ENCODE data around the gene VPS13A. TPM values are rescaled to one million over a fixed set of nuclear protein-coding genes. Genes with fewer than 3 reads are reported as not detected.

VPS13A gene
- total RNA-seq, 1 donor from 2014 or later: 66.8 TPM

DNA sequence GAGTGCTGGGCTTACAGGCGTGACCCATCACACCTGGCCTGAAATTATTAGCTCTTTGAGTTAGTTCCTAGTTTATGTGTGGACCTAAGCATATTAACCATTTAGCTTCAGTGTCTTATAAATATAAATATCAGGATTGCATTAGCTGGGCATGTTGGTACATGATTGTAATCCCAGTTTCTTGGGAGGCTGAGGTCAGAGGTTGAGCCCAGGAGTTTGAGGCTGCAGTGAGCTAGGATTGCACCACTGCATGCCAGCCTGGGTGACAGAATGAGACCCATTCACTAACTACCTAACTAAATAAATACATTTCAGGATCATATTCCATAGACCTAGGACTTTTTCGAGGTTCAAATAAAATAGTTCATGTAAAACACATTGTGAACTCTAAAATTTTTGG lies 129.8 kb downstream of the VPS13A start:
- H3K4me1 ChIP-seq: no peaks in the 10 kb centered on the region
- no peak overlapping the region for H3K27ac ChIP-seq
- Mint-ChIP-seq H3K27ac (no peak overlapping the region), H3K4me3 (no peak overlapping the region), H3K4me1 (no peaks in the 10 kb centered on the region), H3K9me3 (peaks cover 2% of the 10 kb centered on the region), H3K27me3 (ENCODE audit: insufficient read depth, low read depth) (no peaks in the 10 kb centered on the region), H3K36me3 (peaks cover 16% of the 10 kb centered on the region)
- no peaks in the 10 kb centered on the region for H3K27me3 ChIP-seq
- H3K4me2 ChIP-seq: no peak overlapping the region
- no peak for DNase-seq (ENCODE audit: low spot score)
- H3K36me3 ChIP-seq: no peaks in the 10 kb centered on the region
- no peak overlapping the region for H2AFZ ChIP-seq (replicated peaks)
- no peaks in the 10 kb centered on the region for H4K20me1 ChIP-seq (ENCODE audit: low read depth)
- H3F3A ChIP-seq (ENCODE audit: low read depth): no peaks in the 10 kb centered on the region
- H3K4me3 ChIP-seq: no peak overlapping the region
- no peak overlapping the region for H3K9ac ChIP-seq
- no peaks in the 10 kb centered on the region for H3K79me2 ChIP-seq (ENCODE audit: low read depth)
- no peaks in the 10 kb centered on the region for H3K9me3 ChIP-seq (ENCODE audit: low read depth)
- no peak for TF ChIP-seq EZH2 (IDR thresholded peaks at IDR 0.05)
- no peak for TF ChIP-seq EZH2phosphoT487 (IDR thresholded peaks at IDR 0.05)
- TF ChIP-seq CTCF (IDR thresholded peaks at IDR 0.05): no peak

DNA sequence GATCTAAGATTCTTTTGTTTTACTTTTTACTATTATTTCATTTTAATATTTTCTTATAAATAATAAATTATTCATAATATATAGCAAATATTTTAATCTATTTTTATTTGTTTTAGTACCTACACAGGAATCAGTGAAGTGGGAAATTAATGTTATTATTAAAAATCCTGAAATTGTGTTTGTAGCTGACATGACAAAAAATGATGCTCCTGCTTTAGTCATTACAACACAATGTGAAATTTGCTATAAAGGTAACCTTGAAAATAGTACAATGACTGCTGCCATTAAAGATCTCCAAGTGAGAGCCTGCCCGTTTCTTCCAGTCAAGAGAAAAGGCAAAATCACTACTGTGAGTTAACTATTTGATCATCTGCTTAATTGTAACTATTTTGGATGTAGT lies 138.7 kb downstream of the VPS13A start:
- H3K36me3 ChIP-seq: no peaks in the 10 kb centered on the region
- DNase-seq (ENCODE audit: low spot score): no peak
- TF ChIP-seq EZH2phosphoT487 (IDR thresholded peaks at IDR 0.05) (no peak), EZH2 (IDR thresholded peaks at IDR 0.05) (no peak), CTCF (IDR thresholded peaks at IDR 0.05) (no peak)
- Mint-ChIP-seq H3K4me3 (no peak overlapping the region), H3K9me3 (peaks cover 2% of the 10 kb centered on the region), H3K27ac (no peak overlapping the region), H3K4me1 (no peaks in the 10 kb centered on the region), H3K27me3 (ENCODE audit: insufficient read depth, low read depth) (no peaks in the 10 kb centered on the region), H3K36me3 (peaks cover 15% of the 10 kb centered on the region)
- H3F3A ChIP-seq (ENCODE audit: low read depth): no peaks in the 10 kb centered on the region
- H3K9me3 ChIP-seq (ENCODE audit: low read depth): no peaks in the 10 kb centered on the region
- no peaks in the 10 kb centered on the region for H3K4me1 ChIP-seq
- H3K4me2 ChIP-seq: no peak overlapping the region
- H4K20me1 ChIP-seq (ENCODE audit: low read depth): no peaks in the 10 kb centered on the region
- no peak overlapping the region for H3K9ac ChIP-seq
- H3K79me2 ChIP-seq (ENCODE audit: low read depth): no peaks in the 10 kb centered on the region
- no peak overlapping the region for H3K27ac ChIP-seq
- H3K4me3 ChIP-seq: no peak overlapping the region
- H2AFZ ChIP-seq (replicated peaks): no peak overlapping the region
- H3K27me3 ChIP-seq: no peaks in the 10 kb centered on the region

GRCh38 chr9:77325058-77325457 lies 147.7 kb downstream of the VPS13A start:
- TF ChIP-seq CTCF (IDR thresholded peaks at IDR 0.05): no peak
- TF ChIP-seq EZH2phosphoT487 (IDR thresholded peaks at IDR 0.05): no peak
- no peak for TF ChIP-seq EZH2 (IDR thresholded peaks at IDR 0.05)
- Mint-ChIP-seq H3K27ac (no peak overlapping the region), H3K27me3 (ENCODE audit: insufficient read depth, low read depth) (no peaks in the 10 kb centered on the region)

More at GRCh38 chr9:77325058-77325457, 147.7 kb downstream of the VPS13A start:
- H3K9me3 ChIP-seq (ENCODE audit: low read depth): no peaks in the 10 kb centered on the region
- H3K27me3 ChIP-seq: no peaks in the 10 kb centered on the region
- H3F3A ChIP-seq (ENCODE audit: low read depth): no peaks in the 10 kb centered on the region
- no peak for DNase-seq (ENCODE audit: low spot score)
- H3K36me3 ChIP-seq: no peaks in the 10 kb centered on the region
- Mint-ChIP-seq H3K4me3 (no peak overlapping the region), H3K36me3 (peaks cover 30% of the 10 kb centered on the region), H3K9me3 (no peaks in the 10 kb centered on the region), H3K4me1 (peaks cover 16% of the 10 kb centered on the region)
- H4K20me1 ChIP-seq (ENCODE audit: low read depth): peaks cover 13% of the 10 kb centered on the region
- peaks cover 11% of the 10 kb centered on the region for H3K4me1 ChIP-seq
- H2AFZ ChIP-seq (replicated peaks): no peak overlapping the region
- H3K4me2 ChIP-seq: no peak overlapping the region
- H3K27ac ChIP-seq: no peak overlapping the region
- H3K79me2 ChIP-seq (ENCODE audit: low read depth): no peaks in the 10 kb centered on the region
- no peak overlapping the region for H3K9ac ChIP-seq
- no peak overlapping the region for H3K4me3 ChIP-seq

All from neural progenitor cell (in vitro differentiated cells).